ENCODE results near the gene EVI5. TPM values are rescaled to one million over a fixed set of nuclear protein-coding genes. Genes with fewer than 3 reads are reported as not detected.

Gene EVI5
- total RNA-seq, 1 donor from 2014 or later = 17.4 TPM

DNA sequence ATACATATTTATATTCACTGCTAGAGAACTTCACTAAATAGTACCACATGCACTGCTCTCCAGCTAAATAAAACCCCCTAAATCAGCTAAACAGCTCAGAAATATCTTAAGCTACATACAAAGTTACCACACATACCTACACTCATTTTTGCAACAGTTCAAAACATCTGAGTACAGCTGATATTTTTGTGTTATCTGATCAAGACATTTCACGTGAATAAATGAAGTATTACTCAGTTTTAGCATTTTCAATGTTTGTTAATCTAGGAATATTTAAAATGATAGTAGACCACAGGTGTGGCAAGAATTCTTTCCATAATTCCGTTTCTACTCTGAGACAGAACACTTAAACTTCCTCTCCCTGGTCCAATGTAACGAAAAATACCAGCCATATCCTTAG is 20.8 kb downstream of the EVI5 start:
- no peak overlapping the region for H3K4me3 ChIP-seq (ENCODE audit: low read depth, low read length)
- no peaks in the 10 kb centered on the region for H3K27me3 ChIP-seq (ENCODE audit: control insufficient read depth, insufficient read depth, low read length)
- TF ChIP-seq, protein P1, sequence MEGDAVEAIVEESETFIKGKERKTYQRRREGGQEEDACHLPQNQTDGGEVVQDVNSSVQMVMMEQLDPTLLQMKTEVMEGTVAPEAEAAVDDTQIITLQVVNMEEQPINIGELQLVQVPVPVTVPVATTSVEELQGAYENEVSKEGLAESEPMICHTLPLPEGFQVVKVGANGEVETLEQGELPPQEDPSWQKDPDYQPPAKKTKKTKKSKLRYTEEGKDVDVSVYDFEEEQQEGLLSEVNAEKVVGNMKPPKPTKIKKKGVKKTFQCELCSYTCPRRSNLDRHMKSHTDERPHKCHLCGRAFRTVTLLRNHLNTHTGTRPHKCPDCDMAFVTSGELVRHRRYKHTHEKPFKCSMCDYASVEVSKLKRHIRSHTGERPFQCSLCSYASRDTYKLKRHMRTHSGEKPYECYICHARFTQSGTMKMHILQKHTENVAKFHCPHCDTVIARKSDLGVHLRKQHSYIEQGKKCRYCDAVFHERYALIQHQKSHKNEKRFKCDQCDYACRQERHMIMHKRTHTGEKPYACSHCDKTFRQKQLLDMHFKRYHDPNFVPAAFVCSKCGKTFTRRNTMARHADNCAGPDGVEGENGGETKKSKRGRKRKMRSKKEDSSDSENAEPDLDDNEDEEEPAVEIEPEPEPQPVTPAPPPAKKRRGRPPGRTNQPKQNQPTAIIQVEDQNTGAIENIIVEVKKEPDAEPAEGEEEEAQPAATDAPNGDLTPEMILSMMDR (IDR thresholded peaks at IDR 0.05; ENCODE audit: insufficient read depth, low read length, poor library complexity, severe bottlenecking) = no peak
- no peaks in the 10 kb centered on the region for H3K36me3 ChIP-seq (ENCODE audit: control insufficient read depth, insufficient read depth, low read length)
- no peak for DNase-seq (ENCODE audit: low read depth)

DNA sequence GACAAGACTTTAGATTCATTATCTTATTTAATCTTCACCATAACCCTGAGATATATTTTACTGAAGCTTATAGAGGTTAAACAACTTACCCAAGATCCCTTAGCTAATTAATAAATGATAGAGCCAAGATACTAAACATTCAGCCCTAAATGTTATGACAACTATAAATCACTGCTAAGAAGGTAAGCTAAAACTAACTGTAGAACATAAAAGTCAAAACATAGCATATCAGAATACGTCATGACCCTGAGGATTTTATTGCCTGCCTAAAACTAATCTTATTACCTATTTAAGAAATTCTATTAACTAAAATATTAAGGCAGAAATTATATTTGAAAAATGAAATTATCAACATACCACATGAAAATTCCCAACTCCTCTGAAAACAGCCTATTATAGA is 22.6 kb downstream of the EVI5 start:
- no peak overlapping the region for H3K4me3 ChIP-seq (ENCODE audit: low read depth, low read length)
- TF ChIP-seq, protein P1 (IDR thresholded peaks at IDR 0.05; ENCODE audit: insufficient read depth, low read length, poor library complexity, severe bottlenecking) = no peak
- no peaks in the 10 kb centered on the region for H3K36me3 ChIP-seq (ENCODE audit: control insufficient read depth, insufficient read depth, low read length)
- no peak for DNase-seq (ENCODE audit: low read depth)
- H3K27me3 ChIP-seq (ENCODE audit: control insufficient read depth, insufficient read depth, low read length) = no peaks in the 10 kb centered on the region

DNA sequence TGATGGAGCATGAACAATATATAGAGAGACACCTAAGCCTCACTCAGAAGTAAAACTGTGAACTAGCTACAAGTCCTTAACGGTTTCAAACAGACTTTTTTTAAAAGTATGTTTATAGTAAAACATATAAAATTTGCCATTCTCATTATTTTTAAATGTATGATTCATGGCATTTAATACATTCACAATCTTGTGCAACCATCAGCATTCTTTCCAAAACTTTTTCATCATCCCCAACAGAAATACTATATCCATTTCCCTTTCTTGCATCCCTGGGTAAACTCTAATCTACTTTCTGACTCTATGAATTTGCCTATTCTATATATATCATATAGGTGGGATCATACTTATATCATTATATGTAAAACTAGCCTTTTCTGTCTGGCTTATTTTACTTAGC is 25.5 kb downstream of the EVI5 start:
- TF ChIP-seq, protein P1 (IDR thresholded peaks at IDR 0.05; ENCODE audit: insufficient read depth, low read length, poor library complexity, severe bottlenecking) = no peak
- H3K36me3 ChIP-seq (ENCODE audit: control insufficient read depth, insufficient read depth, low read length) = no peaks in the 10 kb centered on the region
- no peak for DNase-seq (ENCODE audit: low read depth)
- H3K27me3 ChIP-seq (ENCODE audit: control insufficient read depth, insufficient read depth, low read length) = no peaks in the 10 kb centered on the region
- no peak overlapping the region for H3K4me3 ChIP-seq (ENCODE audit: low read depth, low read length)

DNA sequence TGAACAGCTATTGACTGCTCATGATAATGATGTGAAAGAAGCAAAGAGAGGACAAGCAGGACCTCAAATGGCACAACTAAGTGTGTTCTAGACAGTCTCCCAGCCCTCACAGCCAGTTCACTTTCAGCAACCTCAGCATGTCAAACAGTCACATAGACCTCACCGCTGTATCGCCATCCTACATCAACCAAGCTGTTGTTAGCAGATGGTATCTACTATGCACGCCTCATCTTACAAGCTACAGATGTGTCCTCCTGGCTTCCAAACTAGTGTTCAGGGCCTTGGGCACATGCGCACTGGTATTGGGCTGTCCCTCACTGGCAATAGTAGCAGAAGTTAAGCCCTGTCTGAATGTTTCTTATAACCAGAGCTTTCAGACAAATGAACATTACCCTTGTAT is 28.4 kb downstream of the EVI5 start:
- DNase-seq (ENCODE audit: low read depth) = no peak
- Histone ChIP-seq H3K36me3 (ENCODE audit: control insufficient read depth, insufficient read depth, low read length) (no peaks in the 10 kb centered on the region), H3K27me3 (ENCODE audit: control insufficient read depth, insufficient read depth, low read length) (no peaks in the 10 kb centered on the region), H3K4me3 (ENCODE audit: low read depth, low read length) (no peak overlapping the region)
- TF ChIP-seq, protein P1 (IDR thresholded peaks at IDR 0.05; ENCODE audit: insufficient read depth, low read length, poor library complexity, severe bottlenecking) = no peak

DNA sequence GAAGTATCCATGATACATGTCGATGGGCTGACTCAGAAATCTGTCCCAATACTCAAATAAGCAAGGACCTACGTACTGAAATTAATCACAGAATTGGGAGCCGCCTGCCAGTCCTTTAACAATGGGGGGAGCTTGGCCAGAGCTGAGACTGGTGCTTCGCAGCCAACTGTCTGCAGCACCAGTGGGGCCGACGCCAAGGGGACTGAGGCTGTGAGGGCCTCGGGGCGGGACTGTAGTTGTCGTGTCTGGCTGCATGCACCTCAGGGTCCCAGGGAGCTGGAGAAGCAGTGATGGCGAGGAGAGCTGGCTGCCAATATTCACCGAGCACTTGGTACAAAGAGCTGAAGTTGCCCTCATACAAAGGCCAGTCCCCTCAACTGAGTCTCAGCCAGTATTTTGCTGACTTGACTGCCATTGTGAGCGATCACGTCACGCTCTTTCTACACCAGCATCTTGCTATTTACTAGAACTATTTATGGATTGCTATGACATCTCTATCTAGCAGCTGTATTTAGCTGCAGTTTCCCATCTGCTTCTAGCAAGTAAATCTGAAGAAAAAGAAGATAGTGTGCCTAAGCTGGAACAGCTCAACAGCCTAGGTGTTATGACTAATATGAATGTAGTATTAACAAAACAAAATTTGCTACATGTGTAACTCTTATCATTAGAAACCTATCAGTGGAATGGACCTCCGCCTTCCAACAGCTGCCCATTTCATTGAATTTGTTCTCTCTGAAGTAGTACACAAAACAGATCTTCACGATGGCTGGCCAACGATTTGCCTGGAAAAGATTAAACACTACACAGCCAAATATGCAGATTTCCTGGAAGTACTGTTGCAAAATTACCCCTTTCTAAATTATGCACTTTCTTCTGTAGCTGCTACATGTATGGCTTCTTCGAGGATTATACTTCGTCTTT is 29.1 kb downstream of the EVI5 start:
- TF ChIP-seq, protein P1 (IDR thresholded peaks at IDR 0.05; ENCODE audit: insufficient read depth, low read length, poor library complexity, severe bottlenecking) = no peak
- Histone ChIP-seq H3K36me3 (ENCODE audit: control insufficient read depth, insufficient read depth, low read length) (no peaks in the 10 kb centered on the region), H3K4me3 (ENCODE audit: low read depth, low read length) (no peak overlapping the region), H3K27me3 (ENCODE audit: control insufficient read depth, insufficient read depth, low read length) (no peaks in the 10 kb centered on the region)
- no peak for DNase-seq (ENCODE audit: low read depth)

DNA sequence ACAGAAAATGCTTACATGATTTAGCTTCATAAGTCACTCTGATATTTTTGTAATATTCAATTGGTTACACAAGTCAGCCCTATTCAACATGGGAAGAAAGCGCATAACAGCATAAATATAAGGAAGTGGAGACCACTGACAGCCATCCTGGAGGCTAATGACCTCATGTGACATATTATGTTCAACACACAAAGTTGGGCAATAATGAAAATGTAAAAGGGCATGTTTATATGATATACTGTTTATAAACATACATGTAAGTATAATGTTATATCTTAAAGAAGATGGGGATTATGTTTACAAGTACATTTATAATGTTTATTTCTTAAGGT is 30.2 kb downstream of the EVI5 start:
- H3K4me3 ChIP-seq (ENCODE audit: low read depth, low read length) = no peak overlapping the region
- TF ChIP-seq, protein P1 (IDR thresholded peaks at IDR 0.05; ENCODE audit: insufficient read depth, low read length, poor library complexity, severe bottlenecking) = no peak
- H3K36me3 ChIP-seq (ENCODE audit: control insufficient read depth, insufficient read depth, low read length) = no peaks in the 10 kb centered on the region
- no peak for DNase-seq (ENCODE audit: low read depth)
- H3K27me3 ChIP-seq (ENCODE audit: control insufficient read depth, insufficient read depth, low read length) = no peaks in the 10 kb centered on the region
